Neural cell (in vitro differentiated cells): ENCODE measurements around the gene ATP1A1.

ENCODE experiments used
- CTCF ChIP-seq: fragments of 450-650 bp; IDR thresholded peaks from 2 replicates; pipeline ENCODE4 v1.5.1; 2014; ENCODE audit warnings: antibody characterized with exemption, mild to moderate bottlenecking, moderate library complexity; ENCODE audit not compliant: poor library complexity, severe bottlenecking
- EP300 ChIP-seq: fragments of 450-650 bp; conservative IDR thresholded peaks from 2 replicates; pipeline ENCODE4 v1.6.1; 2014; ENCODE audit warnings: antibody characterized with exemption, mild to moderate bottlenecking, moderate library complexity; ENCODE audit not compliant: poor library complexity, severe bottlenecking
- EZH2 ChIP-seq: fragments of 200-600, 300-800 bp; shearing (Covaris generic), sonication (generic); IDR thresholded peaks from 2 replicates; pipeline ENCODE4 v1.6.1; 2014; ENCODE audit warnings: antibody characterized with exemption, low read length, borderline replicate concordance, mild to moderate bottlenecking; ENCODE audit not compliant: insufficient read depth, poor library complexity, severe bottlenecking
- POLR2AphosphoS5 ChIP-seq: IDR thresholded peaks from 2 replicates; pipeline ENCODE4 v1.6.1; 2012
- REST ChIP-seq: IDR thresholded peaks from 2 replicates; pipeline ENCODE4 v1.6.1; 2012; ENCODE audit warnings: borderline replicate concordance
- TAF1 ChIP-seq: IDR thresholded peaks from 2 replicates; pipeline ENCODE4 v1.6.1; 2012; ENCODE audit warnings: low read depth

- no peak for TF ChIP-seq CTCF
- no peak for TF ChIP-seq POLR2AphosphoS5
- no peak for TF ChIP-seq EZH2
- TF ChIP-seq TAF1: no peak
- TF ChIP-seq EP300: no peak
- no peak for TF ChIP-seq REST
Observed at GRCh38 chr1:116359060-116359830, 13.8 kb upstream of the ATP1A1 start.
